GM12878 (cell line): ENCODE data around the gene UBE2F.

Source experiments
- CHD1 ChIP-seq: IDR thresholded peaks from 2 replicates; pipeline ENCODE4 v1.6.1; 2012; ENCODE audit warnings: low read depth, low read length, improper control_type of control experiment
- CTCF ChIP-seq, 3 experiments: IDR thresholded peaks in 2 of 3; conservative IDR thresholded peaks in 1 of 3; 2 replicates each; pipeline ENCODE4 v1.5.1; 2011; ENCODE audit warnings: low read depth in 3 of 3, low read length in 3 of 3, mild to moderate bottlenecking in 3 of 3, control low read depth in 2 of 3, moderate library complexity in 2 of 3, inconsistent platforms in 1 of 3, mixed read lengths in 1 of 3; ENCODE audit not compliant: control insufficient read depth in 2 of 3, insufficient read depth in 1 of 3; ENCODE audit errors: extremely low read depth in 1 of 3
- NFYB ChIP-seq: IDR thresholded peaks from 2 replicates; pipeline ENCODE4 v1.6.1; 2011; ENCODE audit warnings: low read depth, mild to moderate bottlenecking, low read length, improper control_type of control experiment, moderate library complexity; ENCODE audit not compliant: insufficient read depth
- NR2C1 ChIP-seq: fragments of 450-650 bp; IDR thresholded peaks from 2 replicates; pipeline ENCODE4 v1.6.1; 2017; ENCODE audit warnings: antibody characterized with exemption, mild to moderate bottlenecking, moderate library complexity
- POLR2AphosphoS2 ChIP-seq: IDR thresholded peaks from 2 replicates; pipeline ENCODE4 v1.6.1; 2011; ENCODE audit warnings: low read depth, mild to moderate bottlenecking, low read length, improper control_type of control experiment, moderate library complexity
- RBBP5 ChIP-seq: fragments of 200-600 bp; sonication (generic); conservative IDR thresholded peaks from 2 replicates; pipeline ENCODE4 v1.6.1; 2016
- TCF7 ChIP-seq: IDR thresholded peaks from 2 replicates; pipeline ENCODE4 v1.6.1; 2014; ENCODE audit warnings: antibody characterized with exemption, borderline replicate concordance

GRCh38 chr2:237935740-237936452 is 30.9 kb upstream of the UBE2F start:
- TF ChIP-seq RBBP5: no peak
- no peak for TF ChIP-seq CTCF (IDR thresholded peaks at IDR 0.05 in 2 of 3, conservative IDR thresholded peaks at IDR 0.05 in 1 of 3; ENCODE audit: control insufficient read depth in 2 of 3, extremely low read depth in 1 of 3, insufficient read depth in 1 of 3, low read depth in 3 of 3, low read length in 3 of 3)
- TF ChIP-seq NFYB: no peak
- TF ChIP-seq TCF7: no peak
- TF ChIP-seq NR2C1: no peak
- no peak for TF ChIP-seq POLR2AphosphoS2
- no peak for TF ChIP-seq CHD1
